Measurements from ENCODE around the gene DACH1.

The DACH1 gene

DNA sequence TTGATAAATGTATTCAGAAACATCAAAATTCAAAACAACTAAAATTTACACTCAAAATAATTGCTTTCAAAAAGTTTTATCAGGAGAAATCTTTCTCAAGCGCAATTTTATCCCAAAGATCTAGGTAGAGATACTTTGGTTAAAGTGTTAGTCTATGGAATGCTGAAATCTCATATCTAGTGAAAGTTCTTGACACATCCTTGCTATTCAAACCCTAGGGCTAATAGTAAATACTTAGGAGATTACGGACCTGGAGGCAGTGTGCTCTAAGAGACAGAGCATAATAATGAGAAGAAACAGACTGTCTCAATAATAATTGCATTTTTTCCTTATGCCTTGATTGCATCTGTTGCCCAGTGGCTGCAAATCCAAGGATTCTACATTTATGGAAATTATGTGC, 330.8 kb downstream of the DACH1 start:
- Histone ChIP-seq H3K27ac (replicated peaks) (no peak overlapping the region), H3K27me3 (ENCODE audit: insufficient read depth, poor library complexity, severe bottlenecking) (no peaks in the 10 kb centered on the region), H3K4me3 (replicated peaks; ENCODE audit: insufficient read depth, low read length) (no peak overlapping the region)
- TF ChIP-seq, protein P1, sequence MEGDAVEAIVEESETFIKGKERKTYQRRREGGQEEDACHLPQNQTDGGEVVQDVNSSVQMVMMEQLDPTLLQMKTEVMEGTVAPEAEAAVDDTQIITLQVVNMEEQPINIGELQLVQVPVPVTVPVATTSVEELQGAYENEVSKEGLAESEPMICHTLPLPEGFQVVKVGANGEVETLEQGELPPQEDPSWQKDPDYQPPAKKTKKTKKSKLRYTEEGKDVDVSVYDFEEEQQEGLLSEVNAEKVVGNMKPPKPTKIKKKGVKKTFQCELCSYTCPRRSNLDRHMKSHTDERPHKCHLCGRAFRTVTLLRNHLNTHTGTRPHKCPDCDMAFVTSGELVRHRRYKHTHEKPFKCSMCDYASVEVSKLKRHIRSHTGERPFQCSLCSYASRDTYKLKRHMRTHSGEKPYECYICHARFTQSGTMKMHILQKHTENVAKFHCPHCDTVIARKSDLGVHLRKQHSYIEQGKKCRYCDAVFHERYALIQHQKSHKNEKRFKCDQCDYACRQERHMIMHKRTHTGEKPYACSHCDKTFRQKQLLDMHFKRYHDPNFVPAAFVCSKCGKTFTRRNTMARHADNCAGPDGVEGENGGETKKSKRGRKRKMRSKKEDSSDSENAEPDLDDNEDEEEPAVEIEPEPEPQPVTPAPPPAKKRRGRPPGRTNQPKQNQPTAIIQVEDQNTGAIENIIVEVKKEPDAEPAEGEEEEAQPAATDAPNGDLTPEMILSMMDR (IDR thresholded peaks at IDR 0.05; ENCODE audit: insufficient read depth, low read length) = no peak
- no peak for TF ChIP-seq GABPA (IDR thresholded peaks at IDR 0.05; ENCODE audit: low read depth)
- TF ChIP-seq, protein P2, sequence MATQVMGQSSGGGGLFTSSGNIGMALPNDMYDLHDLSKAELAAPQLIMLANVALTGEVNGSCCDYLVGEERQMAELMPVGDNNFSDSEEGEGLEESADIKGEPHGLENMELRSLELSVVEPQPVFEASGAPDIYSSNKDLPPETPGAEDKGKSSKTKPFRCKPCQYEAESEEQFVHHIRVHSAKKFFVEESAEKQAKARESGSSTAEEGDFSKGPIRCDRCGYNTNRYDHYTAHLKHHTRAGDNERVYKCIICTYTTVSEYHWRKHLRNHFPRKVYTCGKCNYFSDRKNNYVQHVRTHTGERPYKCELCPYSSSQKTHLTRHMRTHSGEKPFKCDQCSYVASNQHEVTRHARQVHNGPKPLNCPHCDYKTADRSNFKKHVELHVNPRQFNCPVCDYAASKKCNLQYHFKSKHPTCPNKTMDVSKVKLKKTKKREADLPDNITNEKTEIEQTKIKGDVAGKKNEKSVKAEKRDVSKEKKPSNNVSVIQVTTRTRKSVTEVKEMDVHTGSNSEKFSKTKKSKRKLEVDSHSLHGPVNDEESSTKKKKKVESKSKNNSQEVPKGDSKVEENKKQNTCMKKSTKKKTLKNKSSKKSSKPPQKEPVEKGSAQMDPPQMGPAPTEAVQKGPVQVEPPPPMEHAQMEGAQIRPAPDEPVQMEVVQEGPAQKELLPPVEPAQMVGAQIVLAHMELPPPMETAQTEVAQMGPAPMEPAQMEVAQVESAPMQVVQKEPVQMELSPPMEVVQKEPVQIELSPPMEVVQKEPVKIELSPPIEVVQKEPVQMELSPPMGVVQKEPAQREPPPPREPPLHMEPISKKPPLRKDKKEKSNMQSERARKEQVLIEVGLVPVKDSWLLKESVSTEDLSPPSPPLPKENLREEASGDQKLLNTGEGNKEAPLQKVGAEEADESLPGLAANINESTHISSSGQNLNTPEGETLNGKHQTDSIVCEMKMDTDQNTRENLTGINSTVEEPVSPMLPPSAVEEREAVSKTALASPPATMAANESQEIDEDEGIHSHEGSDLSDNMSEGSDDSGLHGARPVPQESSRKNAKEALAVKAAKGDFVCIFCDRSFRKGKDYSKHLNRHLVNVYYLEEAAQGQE (IDR thresholded peaks at IDR 0.05; ENCODE audit: insufficient replicate concordance, low read depth) = no peak
- TF ChIP-seq POLR2AphosphoS5 (IDR thresholded peaks at IDR 0.05; ENCODE audit: low read depth) = no peak
- no peak for TF ChIP-seq SPI1 (IDR thresholded peaks at IDR 0.05; ENCODE audit: borderline replicate concordance, low read depth)
- no peak for DNase-seq (ENCODE audit: low read depth in 1 of 2, low spot score in 1 of 2)

DNA sequence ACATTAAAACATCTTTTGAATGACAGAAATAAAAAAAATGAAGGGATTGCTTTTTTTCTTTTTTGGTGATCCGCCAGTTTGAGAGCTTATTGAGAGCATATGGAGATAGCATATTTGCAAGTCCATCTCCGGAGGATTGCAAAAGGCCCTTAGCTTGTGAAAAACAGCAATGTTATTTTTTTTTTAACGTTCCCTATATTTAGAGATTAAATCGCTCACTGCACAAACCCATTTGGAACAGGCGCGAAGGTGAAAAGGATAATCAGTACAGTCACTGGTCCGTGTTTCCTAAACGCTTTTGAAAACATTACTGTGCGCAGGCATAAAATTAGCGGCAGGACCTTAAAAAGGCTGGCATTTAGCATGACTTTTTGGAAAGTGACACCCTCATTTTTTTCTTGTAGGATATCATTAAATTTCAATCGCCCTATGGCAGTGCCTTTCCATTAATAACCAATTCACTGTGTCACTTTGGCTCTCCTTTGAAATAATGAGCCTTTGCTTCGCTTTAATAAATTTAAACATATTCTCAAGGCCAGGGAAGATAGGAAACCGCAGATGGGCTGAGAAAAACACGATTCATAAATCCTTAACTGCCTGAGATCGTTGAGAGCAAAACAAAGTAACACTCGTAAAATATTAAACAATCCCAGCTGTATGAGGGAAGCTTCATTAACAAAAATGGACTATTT, 342.2 kb downstream of the DACH1 start:
- no peak for DNase-seq (ENCODE audit: low read depth in 1 of 2, low spot score in 1 of 2)
- H3K27ac ChIP-seq (replicated peaks) = no peak overlapping the region
- no peaks in the 10 kb centered on the region for H3K27me3 ChIP-seq (ENCODE audit: insufficient read depth, poor library complexity, severe bottlenecking)
- TF ChIP-seq GABPA (IDR thresholded peaks at IDR 0.05; ENCODE audit: low read depth) (no peak), SPI1 (IDR thresholded peaks at IDR 0.05; ENCODE audit: borderline replicate concordance, low read depth) (no peak), POLR2AphosphoS5 (IDR thresholded peaks at IDR 0.05; ENCODE audit: low read depth) (no peak)
- TF ChIP-seq, protein P2 (IDR thresholded peaks at IDR 0.05; ENCODE audit: insufficient replicate concordance, low read depth) = no peak
- TF ChIP-seq, protein P1 (IDR thresholded peaks at IDR 0.05; ENCODE audit: insufficient read depth, low read length) = no peak
- H3K4me3 ChIP-seq (replicated peaks; ENCODE audit: insufficient read depth, low read length) = no peak overlapping the region

DNA sequence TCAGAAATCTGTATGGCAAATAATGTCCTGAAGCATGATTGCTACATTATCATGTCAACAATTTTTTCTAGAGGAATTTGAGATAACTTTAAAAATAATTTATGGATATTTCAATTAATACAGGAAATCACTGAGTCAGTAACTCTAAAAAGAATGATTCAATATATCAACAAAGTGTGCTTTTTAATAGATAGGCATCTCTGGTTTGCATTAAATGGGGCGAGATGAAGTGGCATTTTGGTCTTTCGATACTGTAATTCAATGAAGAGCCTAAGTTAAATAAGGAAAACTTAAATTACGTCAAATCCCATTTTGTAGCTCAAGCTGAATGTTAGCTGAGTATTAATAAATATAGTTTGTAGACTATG, 342.8 kb downstream of the DACH1 start:
- Histone ChIP-seq H3K4me3 (replicated peaks; ENCODE audit: insufficient read depth, low read length) (no peak overlapping the region), H3K27me3 (ENCODE audit: insufficient read depth, poor library complexity, severe bottlenecking) (no peaks in the 10 kb centered on the region), H3K27ac (replicated peaks) (no peak overlapping the region)
- no peak for TF ChIP-seq POLR2AphosphoS5 (IDR thresholded peaks at IDR 0.05; ENCODE audit: low read depth)
- no peak for DNase-seq (ENCODE audit: low read depth in 1 of 2, low spot score in 1 of 2)

DNA sequence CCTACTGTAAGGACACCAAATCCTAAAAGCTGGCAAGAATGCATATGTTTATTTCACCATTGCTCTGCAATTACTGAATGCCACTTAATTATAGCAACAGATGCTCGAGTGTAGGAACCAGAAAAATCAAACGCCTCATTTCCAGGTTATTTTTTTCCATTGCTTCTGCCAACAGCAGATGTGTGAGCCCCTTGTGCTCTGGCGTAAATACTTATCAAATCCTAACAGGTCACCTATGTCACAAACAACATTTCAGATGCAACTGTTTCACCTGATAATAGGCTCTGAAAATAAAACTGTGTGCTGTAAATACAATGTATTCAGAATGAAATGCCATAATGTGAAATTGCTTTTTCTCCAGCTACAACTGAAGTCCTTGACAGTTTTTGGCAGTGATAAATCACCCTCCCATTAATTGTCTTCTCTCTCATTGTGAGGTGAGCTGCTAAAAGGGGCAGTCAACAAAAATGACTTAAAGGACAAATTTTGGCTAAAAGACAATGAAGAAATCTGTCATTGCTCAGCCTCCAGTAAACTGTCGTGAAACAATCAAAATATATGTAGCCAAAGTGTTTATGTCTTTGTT, 344.0 kb downstream of the DACH1 start:
- TF ChIP-seq, protein P2 (IDR thresholded peaks at IDR 0.05; ENCODE audit: insufficient replicate concordance, low read depth) = no peak
- no peak for TF ChIP-seq SPI1 (IDR thresholded peaks at IDR 0.05; ENCODE audit: borderline replicate concordance, low read depth)
- no peak for TF ChIP-seq POLR2AphosphoS5 (IDR thresholded peaks at IDR 0.05; ENCODE audit: low read depth)
- TF ChIP-seq, protein P1 (IDR thresholded peaks at IDR 0.05; ENCODE audit: insufficient read depth, low read length) = no peak
- TF ChIP-seq GABPA (IDR thresholded peaks at IDR 0.05; ENCODE audit: low read depth) = no peak
- no peak for DNase-seq (ENCODE audit: low read depth in 1 of 2, low spot score in 1 of 2)
- Histone ChIP-seq H3K4me3 (replicated peaks; ENCODE audit: insufficient read depth, low read length) (no peak overlapping the region), H3K27me3 (ENCODE audit: insufficient read depth, poor library complexity, severe bottlenecking) (no peaks in the 10 kb centered on the region), H3K27ac (replicated peaks) (no peak overlapping the region)
